Limb (tissue), 2 donors: ENCODE data around the gene LRRC42.
"Not testable (repeated sequence)": the region's sequence is repeated elsewhere in the genome, so short reads cannot be mapped to it uniquely, and the experiment has no call there.

Source experiments
- DNase-seq, 2 donors: peaks; one replicate each; pipeline ENCODE4 v3.0.0-alpha.2; 2016; ENCODE audit errors: extremely low spot score in 2 of 2

LRRC42 gene

DNA sequence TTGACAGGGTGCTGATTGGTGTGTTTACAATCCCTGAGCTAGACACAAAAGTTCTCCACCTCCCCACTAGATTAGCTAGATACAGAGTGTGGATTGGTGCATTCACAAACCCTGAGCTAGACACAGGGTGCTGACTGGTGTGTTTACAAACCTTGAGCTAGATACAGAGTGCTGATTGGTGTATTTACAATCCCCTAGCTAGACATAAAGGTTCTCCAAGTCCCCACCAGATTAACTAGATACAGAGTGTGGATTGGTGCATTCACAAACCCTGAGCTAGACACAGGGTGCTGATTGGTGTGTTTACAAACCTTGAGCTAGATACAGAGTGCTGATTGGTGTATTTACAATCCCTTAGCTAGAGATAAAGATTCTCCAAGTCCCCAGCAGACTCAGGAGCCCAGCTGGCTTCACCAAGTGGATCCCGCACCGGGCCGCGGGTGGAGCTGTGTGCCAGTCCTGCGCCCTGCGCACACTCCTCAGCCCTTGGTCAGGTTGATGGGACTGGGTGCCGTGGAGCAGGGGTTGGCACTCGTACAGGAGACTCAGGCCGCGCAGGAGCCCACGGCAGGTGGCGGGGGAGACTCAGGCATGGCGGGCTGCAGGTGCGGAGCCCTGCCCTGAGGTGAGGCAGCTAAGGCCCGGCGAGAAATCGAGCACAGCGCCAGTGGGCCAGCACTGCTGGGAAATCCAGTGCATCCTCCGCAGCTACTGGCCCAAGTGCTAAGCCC is 57.8 kb downstream of the LRRC42 start:
- not testable (repeated sequence) for DNase-seq

DNA sequence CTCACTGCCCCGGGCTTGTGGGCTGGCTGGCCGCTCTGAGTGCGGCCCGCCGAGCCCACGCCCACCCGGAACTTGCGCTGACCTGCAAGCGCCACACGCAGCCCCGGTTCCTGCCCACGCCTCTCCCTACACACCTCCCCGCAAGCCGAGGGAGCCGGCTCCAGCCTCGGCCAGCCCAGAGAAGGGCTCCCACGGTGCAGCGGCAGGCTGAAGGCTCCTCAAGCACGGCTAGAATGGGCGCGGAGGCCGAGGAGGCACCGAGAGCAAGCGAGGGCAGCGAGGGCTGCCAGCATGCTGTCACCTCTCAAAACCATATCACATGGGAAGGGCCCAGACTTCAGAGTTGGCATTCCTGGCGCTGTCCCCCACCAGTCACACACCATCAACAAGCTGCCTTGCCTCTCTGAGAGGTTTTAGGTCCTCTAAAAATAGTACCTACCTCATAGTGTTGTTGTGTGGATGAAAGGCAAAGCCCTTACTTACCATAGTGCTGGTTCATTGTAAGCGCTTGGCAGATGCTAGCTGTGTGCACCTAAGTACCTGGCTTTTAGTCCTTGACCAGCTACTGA is 58.4 kb downstream of the LRRC42 start:
- DNase-seq, result no peak

DNA sequence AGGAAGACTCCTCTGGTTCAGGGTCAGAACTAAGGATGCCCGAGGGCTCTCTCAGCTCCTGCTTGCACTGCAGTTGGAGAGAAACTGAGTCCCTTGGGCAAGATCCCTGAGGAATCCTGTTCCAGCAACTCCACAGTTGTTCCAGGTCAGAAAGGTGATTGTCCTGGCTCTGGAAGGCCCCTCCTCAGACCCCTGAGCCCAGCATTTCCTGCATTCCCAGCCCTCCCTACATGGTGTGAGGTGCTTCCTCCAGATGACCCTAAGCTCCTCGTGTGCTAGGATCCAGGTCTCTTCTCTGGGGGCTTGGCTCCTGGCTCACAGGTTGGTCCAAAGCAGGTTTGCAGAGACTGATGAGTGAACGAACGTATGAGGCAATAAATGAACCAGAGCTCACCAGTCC is 60.4 kb downstream of the LRRC42 start:
- DNase-seq, result no peak

DNA sequence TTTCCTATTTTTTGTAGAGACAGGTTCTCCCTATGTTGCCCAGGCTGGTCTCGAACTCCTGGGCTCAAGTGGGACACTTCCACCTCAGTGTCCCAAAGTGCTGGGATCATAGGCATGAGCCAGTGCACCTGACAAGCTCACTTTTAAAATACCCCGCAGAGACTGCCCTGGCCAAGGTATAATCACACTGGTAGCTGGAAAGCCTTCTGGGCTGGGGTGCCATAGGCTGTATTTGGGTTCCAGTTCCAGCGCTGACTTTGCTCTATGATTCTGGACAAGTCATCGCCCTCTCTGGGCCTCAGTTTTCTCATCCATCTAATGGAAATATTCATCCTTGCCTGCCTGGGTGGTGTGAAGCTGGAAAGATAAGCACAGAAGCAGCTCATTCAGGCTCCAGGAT is 61.5 kb downstream of the LRRC42 start:
- DNase-seq, result no peak

DNA sequence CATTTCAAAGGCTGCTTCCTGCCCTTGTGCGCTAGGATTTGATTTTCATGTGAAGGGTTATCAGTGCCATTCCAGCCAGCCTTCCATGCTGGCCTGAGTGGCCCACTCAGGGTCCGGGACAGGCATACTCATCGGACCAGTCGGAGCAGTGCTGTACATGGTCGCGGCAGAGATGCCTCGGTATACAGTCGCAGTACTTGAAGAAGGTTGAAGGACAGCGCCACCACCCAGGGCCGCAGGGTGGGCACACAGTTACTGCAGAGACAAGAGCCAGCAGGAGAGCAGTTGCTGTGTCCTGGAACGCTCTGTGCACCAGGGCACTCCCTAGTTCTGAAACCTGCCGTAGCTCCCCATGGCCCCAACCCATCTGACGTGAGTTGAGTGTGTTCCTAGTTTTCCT is 62.7 kb downstream of the LRRC42 start:
- no peak for DNase-seq

DNA sequence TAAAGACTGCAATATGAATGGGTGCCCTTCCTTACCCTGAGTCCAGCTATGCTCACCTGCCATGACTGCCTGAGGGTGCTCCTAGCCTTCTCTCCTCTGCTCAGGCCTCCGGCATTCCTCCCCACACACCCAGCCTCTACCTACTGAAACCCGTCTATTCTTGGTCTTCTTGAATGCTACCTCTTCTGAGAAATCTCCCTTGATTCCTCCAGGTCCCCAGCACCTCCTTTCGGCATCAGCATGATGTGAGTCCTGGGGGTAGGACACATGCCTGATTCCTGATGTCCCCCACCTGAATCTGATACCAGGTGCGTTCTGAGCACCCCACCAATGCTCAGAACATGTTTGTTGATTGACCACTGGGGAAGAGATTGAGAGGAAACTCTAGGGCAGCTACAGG is 63.3 kb downstream of the LRRC42 start:
- no peak for DNase-seq

DNA sequence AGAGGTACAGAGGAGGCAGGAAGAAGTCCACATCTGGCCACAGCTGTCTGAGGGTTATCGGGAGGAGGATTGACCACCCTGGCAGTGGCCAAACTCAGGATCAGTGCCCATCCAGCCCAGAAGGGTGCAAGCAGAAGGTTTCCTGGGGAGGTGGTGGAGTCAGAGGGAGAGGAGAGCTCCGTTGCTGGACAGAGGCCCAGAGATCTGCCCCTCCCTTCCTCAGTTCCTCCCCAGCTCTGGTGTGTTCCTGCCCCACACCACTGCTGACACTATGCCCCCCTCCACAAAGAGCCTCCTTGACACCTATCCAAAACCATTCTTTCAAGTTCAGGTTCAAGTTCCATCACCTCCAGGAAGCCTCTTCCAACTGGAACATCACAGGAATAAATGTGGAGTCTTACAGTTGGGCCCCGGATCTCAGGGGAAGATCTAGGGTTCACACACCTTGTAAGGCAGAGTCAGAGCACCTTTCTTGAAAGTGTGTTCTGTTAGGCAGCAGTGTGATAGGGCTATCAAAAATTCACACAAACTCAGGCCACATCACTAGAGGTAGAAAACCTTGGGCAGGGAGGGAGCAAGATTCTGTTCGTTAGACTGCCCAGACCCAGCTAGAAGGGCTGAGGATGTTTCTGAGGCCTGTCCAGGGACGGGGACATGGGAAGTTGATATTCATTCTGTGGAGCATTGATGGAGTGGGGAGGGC is 64.4 kb downstream of the LRRC42 start:
- DNase-seq, result no peak

DNA sequence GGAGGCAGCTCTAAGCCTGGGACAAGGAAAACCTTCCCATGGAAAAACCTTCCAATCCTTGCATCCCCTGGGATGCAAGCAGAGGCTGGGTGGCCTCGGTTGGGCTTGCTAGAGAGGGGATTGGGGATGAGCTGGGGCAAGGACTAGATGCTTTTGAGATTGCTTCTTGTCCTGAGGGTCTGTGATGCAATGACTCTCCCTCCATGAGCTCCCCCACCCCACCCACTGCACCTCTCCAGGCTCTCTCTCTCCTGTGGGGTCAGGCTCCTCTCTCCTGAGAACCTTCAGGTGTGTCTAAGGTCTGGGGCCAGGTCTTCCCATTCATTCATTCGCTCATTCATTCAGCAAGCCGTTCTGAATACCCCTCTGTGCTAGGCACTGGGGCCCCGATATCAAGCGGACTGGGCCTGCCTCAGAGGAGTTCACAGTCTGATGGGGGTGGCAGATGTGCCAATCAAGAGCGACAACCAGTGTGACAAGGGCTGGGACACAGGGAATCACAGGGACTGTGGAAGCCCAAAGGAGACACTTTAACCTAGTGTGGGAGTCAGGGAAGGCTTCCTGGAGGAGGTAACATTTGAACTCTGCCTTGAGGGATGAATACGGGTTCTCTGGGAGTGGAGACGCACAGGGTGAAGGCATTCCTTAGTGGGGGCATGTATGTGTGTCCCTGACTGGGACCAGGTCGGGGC is 65.3 kb downstream of the LRRC42 start:
- no peak for DNase-seq

DNA sequence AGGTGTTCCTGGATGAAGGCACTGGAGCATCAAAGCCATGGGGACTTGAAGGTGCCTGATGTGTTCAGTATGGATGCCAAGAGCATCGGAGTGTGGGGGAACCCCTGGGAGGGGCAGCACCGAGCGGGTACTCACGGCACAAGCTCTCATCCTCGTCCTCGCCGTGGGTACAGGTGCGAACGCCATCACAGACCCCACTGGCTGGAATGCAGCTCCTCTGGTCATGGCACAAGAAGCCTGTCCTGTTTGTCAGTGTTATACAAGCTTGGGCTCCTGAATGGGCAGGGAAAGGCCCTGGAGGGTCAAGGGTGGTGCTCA is 65.8 kb downstream of the LRRC42 start:
- DNase-seq, result no peak

DNA sequence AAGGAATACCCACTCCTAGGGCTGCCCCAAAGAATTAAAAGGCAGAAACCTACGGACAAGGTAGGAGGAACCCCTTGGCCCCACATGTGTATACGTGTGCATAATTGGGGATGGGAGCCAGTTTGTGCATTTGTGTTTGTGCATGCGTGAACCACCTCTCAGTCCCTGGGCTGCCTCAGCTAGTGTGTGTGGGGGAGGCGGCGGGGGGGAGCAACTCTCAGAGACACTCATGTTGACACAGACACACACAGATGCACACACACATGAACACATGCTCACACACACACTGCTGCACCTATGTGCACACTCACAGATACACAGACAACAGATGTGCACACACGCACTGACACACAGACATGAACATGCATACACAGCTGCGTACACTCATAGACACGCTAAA is 66.7 kb downstream of the LRRC42 start:
- no peak for DNase-seq

DNA sequence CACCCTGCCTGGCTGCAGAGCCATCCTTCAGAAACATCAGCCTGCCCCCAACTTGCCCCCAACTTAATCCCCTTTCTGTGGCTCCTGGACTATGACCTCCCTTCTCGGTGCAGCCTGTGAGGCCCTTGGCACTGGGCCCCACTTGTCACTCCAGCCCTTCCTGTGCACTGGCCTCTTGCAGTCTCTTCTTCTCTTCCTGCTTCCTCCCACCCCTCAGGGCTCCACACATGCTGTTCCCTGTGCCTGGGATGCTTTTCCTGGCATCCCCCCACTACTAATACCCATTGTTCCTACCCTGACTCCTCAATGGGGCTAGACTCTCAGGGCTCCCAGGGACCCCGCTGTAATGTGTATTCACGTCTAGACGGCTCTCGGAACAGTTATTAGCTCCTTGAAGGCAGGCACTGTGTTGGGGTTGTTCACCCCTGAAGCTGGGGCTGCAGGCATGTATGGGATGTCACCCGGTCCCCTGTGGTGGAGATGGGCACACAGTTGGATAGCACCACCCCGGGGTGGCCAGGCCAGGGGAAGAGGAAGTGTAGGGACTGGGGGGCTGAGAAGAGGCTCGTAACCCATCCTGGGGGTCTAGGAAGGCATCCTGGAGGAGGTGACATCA is 67.4 kb downstream of the LRRC42 start:
- no peak for DNase-seq

DNA sequence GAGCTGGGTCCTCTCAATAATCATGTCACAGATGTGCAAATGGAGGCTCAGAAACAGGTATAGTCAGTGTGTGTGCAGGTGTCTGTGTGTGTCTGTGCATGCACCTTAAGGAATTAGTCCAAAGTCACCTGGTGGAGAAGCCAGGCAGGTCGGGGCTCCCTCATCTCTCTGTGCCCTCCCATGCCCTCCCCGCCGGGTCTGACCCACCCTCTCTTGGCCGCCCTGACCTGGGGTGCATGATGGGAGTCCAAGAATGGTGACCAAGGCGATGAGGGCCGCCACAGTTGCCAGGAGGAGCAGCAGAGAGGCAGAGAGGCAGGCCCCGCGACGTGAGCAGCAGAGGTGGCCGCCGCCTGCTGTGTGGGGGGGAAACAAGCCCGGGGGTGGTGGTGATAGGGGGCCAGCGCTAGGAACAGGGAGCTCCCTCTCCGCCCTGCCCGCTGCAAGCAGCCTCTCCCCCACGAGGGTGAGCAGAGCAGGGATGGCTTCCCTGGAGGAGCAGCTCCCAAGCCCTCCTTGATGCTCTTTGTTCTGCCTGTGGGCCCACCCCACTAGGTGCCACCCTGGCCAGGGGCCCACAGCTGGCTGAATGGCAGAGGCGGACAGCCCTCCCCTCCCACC is 68.0 kb downstream of the LRRC42 start:
- no peak for DNase-seq

DNA sequence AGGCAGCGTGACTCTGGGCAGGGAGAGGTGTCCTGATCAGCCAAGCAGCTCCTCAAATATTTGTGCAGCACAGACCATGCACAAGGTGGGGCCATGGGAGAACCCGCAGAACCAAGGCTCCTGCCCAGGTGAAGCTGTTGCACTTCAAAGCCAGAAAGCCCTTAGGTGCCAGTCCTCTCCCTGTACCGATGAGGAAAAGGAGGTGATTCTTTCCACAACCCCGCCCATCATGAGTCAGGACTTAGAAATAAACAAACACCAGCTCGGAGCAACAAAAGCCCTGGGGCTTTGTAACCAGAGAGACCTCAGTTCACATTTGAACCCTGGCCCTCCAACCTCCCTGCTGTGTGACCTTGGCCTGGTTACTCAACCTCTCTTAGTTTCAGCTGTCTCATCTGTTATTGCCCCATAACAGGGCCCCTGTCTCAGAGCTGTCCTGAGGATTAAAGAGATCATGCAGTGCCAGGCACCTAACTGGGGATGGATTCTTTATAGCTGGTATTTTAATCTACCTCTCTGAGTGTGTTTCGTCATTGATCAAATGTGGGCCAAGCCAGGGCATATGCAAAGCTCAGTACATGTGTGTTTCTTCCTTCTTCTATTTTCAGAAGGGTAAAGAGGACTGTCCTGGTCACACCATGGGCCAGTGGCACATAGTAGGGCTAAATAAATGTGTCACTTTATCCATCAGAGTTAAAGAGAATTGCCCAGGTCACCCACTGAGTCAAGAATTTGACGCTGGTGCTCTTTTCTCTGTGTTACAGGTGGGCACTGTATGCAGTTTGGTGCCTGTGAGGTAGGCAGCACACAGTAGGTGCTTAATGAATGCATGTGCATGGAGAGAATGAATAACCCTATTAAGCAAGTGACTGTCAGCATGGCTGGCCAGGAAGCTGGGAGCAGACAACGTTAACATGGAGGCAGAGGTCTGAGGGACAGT is 70.5 kb downstream of the LRRC42 start:
- DNase-seq, result no peak
